ENCODE results near the gene CLCN7. TPM values are rescaled to one million over a fixed set of nuclear protein-coding genes. Genes with fewer than 3 reads are reported as not detected.
A peak's percentile ranks its signal among the peaks of the same experiment; 100 is the strongest.

Gene CLCN7
- total and polyA plus RNA-seq, 2 of the 13 experiments (the other 11 are each of a cell fraction or from before 2014, with no cell fraction given): 24.6 to 25.1 TPM

- no peak for TF ChIP-seq SKIL (CRISPR knock-in tag; IDR thresholded peaks at IDR 0.05; ENCODE audit: borderline replicate concordance)
- peak; percentile 27; the same call in 1 of the 2 replicates for TF ChIP-seq FOXC1 (CRISPR knock-in tag; IDR thresholded peaks at IDR 0.05; ENCODE audit: borderline replicate concordance)
- TF ChIP-seq POGZ (CRISPR knock-in tag; IDR thresholded peaks at IDR 0.05): no peak
- TF ChIP-seq ZNF878 (CRISPR knock-in tag; IDR thresholded peaks at IDR 0.05): no peak
- TF ChIP-seq EHMT2 (IDR thresholded peaks at IDR 0.05; ENCODE audit: borderline replicate concordance, low read depth, low read length): no peak
- no peak for TF ChIP-seq ZNF550 (CRISPR knock-in tag; IDR thresholded peaks at IDR 0.05; ENCODE audit: borderline replicate concordance)
- TF ChIP-seq CEBPZ (IDR thresholded peaks at IDR 0.05; ENCODE audit: low read length): no peak
- no peak for TF ChIP-seq CSRNP2 (CRISPR knock-in tag; conservative IDR thresholded peaks at IDR 0.05; ENCODE audit: low read depth)
- TF ChIP-seq ATF4 (CRISPR knock-in tag; IDR thresholded peaks at IDR 0.05): no peak
- no peak for TF ChIP-seq FOXK2 (IDR thresholded peaks at IDR 0.05)
- no peak for TF ChIP-seq ZMYM2 (CRISPR knock-in tag; IDR thresholded peaks at IDR 0.05)
- peak; percentile 46 for TF ChIP-seq ZNF781 (CRISPR knock-in tag; IDR thresholded peaks at IDR 0.05; ENCODE audit: borderline replicate concordance, not compliant biosample characterization)
- TF ChIP-seq IKZF5 (CRISPR knock-in tag; IDR thresholded peaks at IDR 0.05): no peak
- no peak for TF ChIP-seq MLXIP (CRISPR knock-in tag; IDR thresholded peaks at IDR 0.05; ENCODE audit: borderline replicate concordance)
- no peak for TF ChIP-seq ZNF367 (CRISPR knock-in tag; IDR thresholded peaks at IDR 0.05; ENCODE audit: borderline replicate concordance)
Observed at GRCh38 chr16:1435921-1436697, 38.7 kb downstream of the CLCN7 start (continued).
